Esophagus squamous epithelium (tissue), 5 donors: Measurements from ENCODE around the gene SLC1A3. TPM values are rescaled to one million over a fixed set of nuclear protein-coding genes. Genes with fewer than 3 reads are reported as not detected.

Source experiments
- DNase-seq: peaks from one replicate; lab custom pipeline; 2025; lab: John Stamatoyannopoulos, UW
- H3K27ac ChIP-seq, 4 donors: fragments of 200-600 bp; sonication (generic); one replicate each; pipeline ENCODE4 v1.5.1; 2016 to 2019; ENCODE audit warnings: mild to moderate bottlenecking in 1 of 4
- H3K27me3 ChIP-seq, 4 donors: fragments of 200-600 bp; sonication (generic); 1 replicate in 3 of 4; 2 replicates in 1 of 4; pipeline versions ENCODE4 v1.5.1 to v1.6.0; 2017 to 2021; ENCODE audit warnings: antibody characterized with exemption in 1 of 4
- H3K36me3 ChIP-seq, 3 donors: fragments of 200-600 bp; sonication (generic); one replicate each; pipeline ENCODE4 v1.5.1; 2016 to 2019
- H3K4me1 ChIP-seq, 3 donors: fragments of 200-600 bp; sonication (generic); one replicate each; pipeline ENCODE4 v1.5.1; 2017 to 2019
- H3K4me3 ChIP-seq, 4 donors: fragments of 200-600 bp; sonication (generic); 1 replicate in 3 of 4; 2 replicates in 1 of 4; pipeline ENCODE4 v1.5.1; 2016 to 2019; ENCODE audit warnings: mild to moderate bottlenecking in 2 of 4, moderate library complexity in 1 of 4
- H3K9me3 ChIP-seq, 3 donors: fragments of 200-600 bp; sonication (generic); one replicate each; pipeline ENCODE4 v1.5.1; 2016 to 2019
- CTCF ChIP-seq, 6 experiments: fragments of 450-650 bp in 4 of 6; fragments of 200-600 bp in 2 of 6; sonication (generic) in 2 of 6; IDR thresholded peaks; one replicate each; pipeline ENCODE4 v1.5.1; 2016 to 2019; ENCODE audit warnings: antibody characterized with exemption in 6 of 6, mild to moderate bottlenecking in 4 of 6, moderate library complexity in 4 of 6
- POLR2A ChIP-seq, 4 donors: fragments of 450-650 bp; IDR thresholded peaks; one replicate each; pipeline ENCODE4 v1.6.1; 2017; ENCODE audit warnings: antibody characterized with exemption in 4 of 4, mild to moderate bottlenecking in 4 of 4, moderate library complexity in 3 of 4
- WGBS, 2 donors: methylation state at CpG; one replicate each; pipeline ENCODE4 v1.1.5; 2018; 5-methylcytosine and 5-hydroxymethylcytosine counted together
- intact Hi-C: fragments of 100-400 bp; cut with DNase I; formaldehyde crosslinking; loops from one replicate; pipeline ENCODE4 v1.15.0; 2022
- total RNA-seq, 4 donors: library from RNA; depleted of rRNA; stranded (reverse); fragments of >200 nt; gene quantifications; one replicate each; pipeline ENCODE4 v1.1.0, GENCODE V29; 2016
- donor health status: DM: yes; HTN: yes; CAD: no.

Gene SLC1A3
- total RNA-seq, 4 donors from 2014 or later = 16.2 to 54.8 (median 31.4) TPM

DNA sequence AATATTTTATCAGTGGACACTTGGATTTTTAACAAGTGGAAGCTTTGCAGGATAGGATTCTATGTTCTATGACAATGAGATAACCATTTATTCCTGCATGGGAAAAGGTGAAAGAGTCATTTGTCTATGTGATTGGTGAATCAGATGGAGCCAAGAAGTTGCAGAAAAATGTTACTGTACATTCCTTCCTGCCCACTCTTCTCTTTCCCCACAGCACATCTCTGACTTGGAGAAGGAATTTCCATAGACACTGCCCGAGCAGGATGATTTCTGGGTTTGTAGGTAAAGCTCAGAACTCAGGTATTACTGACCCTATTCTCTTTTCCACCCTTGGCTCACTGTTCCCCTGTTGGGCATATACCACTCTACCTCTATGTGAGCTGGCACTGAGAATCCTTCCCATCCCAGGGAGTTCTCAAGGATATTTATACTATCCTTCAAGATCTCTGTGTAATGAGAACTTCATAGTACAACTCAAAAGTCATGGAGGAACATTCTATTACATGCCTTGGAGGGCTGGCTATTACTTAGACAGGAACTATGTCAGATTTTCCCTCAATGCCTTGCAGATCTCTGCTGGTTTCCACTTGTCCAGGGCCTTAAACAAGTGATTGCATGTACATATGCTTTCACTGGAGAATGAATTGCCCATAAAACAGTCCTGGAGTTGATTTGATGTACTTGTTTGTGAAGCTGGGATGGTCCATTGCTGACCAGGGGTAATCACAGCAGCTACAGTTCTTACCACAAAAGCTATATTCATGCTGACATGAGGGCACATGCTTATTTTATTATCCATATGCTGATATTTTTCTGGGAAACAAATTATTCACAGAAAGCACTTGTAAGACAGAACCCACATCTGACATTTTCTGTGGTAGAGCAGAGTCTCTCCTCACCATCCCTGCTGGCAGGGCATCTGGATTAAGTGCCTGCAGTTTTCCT lies 24.1 kb downstream of the SLC1A3 start:
- intact Hi-C loops = no loop called here

GRCh38 chr5:36631154-36631553 lies 24.7 kb downstream of the SLC1A3 start:
- 23 to 39% methylated on average over 1 of the region's 1 CpG for WGBS, 2 donors
- Histone ChIP-seq H3K36me3 (peaks cover 0 to 4% (median 0%) of the 10 kb centered on the region in 3 donors), H3K27me3 (no peaks in the 10 kb centered on the region), H3K27ac (no peak overlapping the region), H3K4me3 (no peak overlapping the region), H3K9me3 (no peaks in the 10 kb centered on the region), H3K4me1 (peaks cover 0 to 15% (median 0%) of the 10 kb centered on the region in 3 donors)
- TF ChIP-seq POLR2A (IDR thresholded peaks at IDR 0.05) (no peak), CTCF (IDR thresholded peaks at IDR 0.05) (no peak)
- intact Hi-C loops = no loop called here
- no peak for DNase-seq

More for the DNA sequence above, 24.1 kb downstream of the SLC1A3 start:
- no peak overlapping the region for H3K27ac ChIP-seq
- TF ChIP-seq CTCF (IDR thresholded peaks at IDR 0.05) (no peak), POLR2A (IDR thresholded peaks at IDR 0.05) (no peak)
- peaks cover 0 to 15% (median 0%) of the 10 kb centered on the region in 3 donors for H3K4me1 ChIP-seq
- H3K36me3 ChIP-seq = peaks cover 0 to 4% (median 0%) of the 10 kb centered on the region in 3 donors
- H3K27me3 ChIP-seq = no peaks in the 10 kb centered on the region
- WGBS, 2 donors = 56 to 77% methylated on average over 1 of the region's 1 CpG
- H3K4me3 ChIP-seq = no peak overlapping the region
- no peak for DNase-seq
- H3K9me3 ChIP-seq = no peaks in the 10 kb centered on the region

- 64 to 67% methylated on average over 5 of the region's 5 CpGs for WGBS, 2 donors
- H3K9me3 ChIP-seq = no peaks in the 10 kb centered on the region
- H3K27ac ChIP-seq = no peak overlapping the region
- intact Hi-C loops = no loop called here
- H3K27me3 ChIP-seq = no peaks in the 10 kb centered on the region
- peaks cover 0 to 15% (median 0%) of the 10 kb centered on the region in 3 donors for H3K4me1 ChIP-seq
- peaks cover 0 to 4% (median 0%) of the 10 kb centered on the region in 3 donors for H3K36me3 ChIP-seq
- TF ChIP-seq CTCF (IDR thresholded peaks at IDR 0.05) (no peak), POLR2A (IDR thresholded peaks at IDR 0.05) (no peak)
- H3K4me3 ChIP-seq = no peak overlapping the region
- DNase-seq = no peak
Observed at GRCh38 chr5:36631620-36632362, 25.4 kb downstream of the SLC1A3 start.

- H3K9me3 ChIP-seq = no peaks in the 10 kb centered on the region
- intact Hi-C loops = no loop called here
- no peak overlapping the region for H3K27ac ChIP-seq
- no peak for DNase-seq
- peaks cover 0 to 4% (median 0%) of the 10 kb centered on the region in 3 donors for H3K36me3 ChIP-seq
- H3K4me3 ChIP-seq = no peak overlapping the region
- TF ChIP-seq CTCF (IDR thresholded peaks at IDR 0.05) (no peak), POLR2A (IDR thresholded peaks at IDR 0.05) (no peak)
- no peaks in the 10 kb centered on the region for H3K27me3 ChIP-seq
- H3K4me1 ChIP-seq = peaks cover 0 to 15% (median 0%) of the 10 kb centered on the region in 3 donors
Observed at GRCh38 chr5:36632363-36632664, 25.9 kb downstream of the SLC1A3 start.
